Left forelimb (tissue), 1 donor: ENCODE data around the gene NIT1.

Experiments used
- DNase-seq: peaks from one replicate; pipeline ENCODE4 v3.0.0-alpha.2; 2018; ENCODE audit warnings: low spot score

Gene NIT1

GRCh38 chr1:161153682-161154337, 35.9 kb downstream of the NIT1 start, which contains the start of gene UFC1:
UFC1 (plus strand) TSS chr1:161153978; CDS start chr1:161153998, 20 bp downstream.
- peak; percentile 90 for DNase-seq

GRCh38 chr1:161157867-161158266, 40.0 kb downstream of the NIT1 start:
- no peak for DNase-seq

GRCh38 chr1:161158316-161159010, 40.6 kb downstream of the NIT1 start:
- DNase-seq: no peak

- peak; percentile 95 for DNase-seq
Measured at GRCh38 chr1:161159087-161159912, 41.4 kb downstream of the NIT1 start, which contains the start of gene USP21. USP21 (plus strand) TSS chr1:161159500; CDS start chr1:161160641, 1,141 bp downstream.

GRCh38 chr1:161159913-161160243, 42.0 kb downstream of the NIT1 start:
- no peak for DNase-seq

- DNase-seq: no peak
Measured at GRCh38 chr1:161160671-161161145, 42.8 kb downstream of the NIT1 start.

GRCh38 chr1:161161652-161162051, 43.7 kb downstream of the NIT1 start:
- DNase-seq: no peak

GRCh38 chr1:161162052-161162451, 44.1 kb downstream of the NIT1 start:
- DNase-seq: no peak

GRCh38 chr1:161162806-161163205, 44.9 kb downstream of the NIT1 start:
- DNase-seq: no peak

GRCh38 chr1:161163793-161164192, 45.9 kb downstream of the NIT1 start:
- no peak for DNase-seq

- DNase-seq: no peak
Measured at GRCh38 chr1:161164901-161165610, 47.2 kb downstream of the NIT1 start.

- peak; percentile 94 for DNase-seq
Measured at GRCh38 chr1:161165742-161166668, 48.1 kb downstream of the NIT1 start, which contains the start of gene PPOX. PPOX (plus strand) TSS chr1:161166426; CDS start chr1:161166848, 422 bp downstream.

- no peak for DNase-seq
Measured at GRCh38 chr1:161166669-161167548, 49.0 kb downstream of the NIT1 start.

- no peak for DNase-seq
Measured at GRCh38 chr1:161168906-161169305, 51.0 kb downstream of the NIT1 start.
